Heart right ventricle (tissue), 16 donors: Measurements from ENCODE around the gene TAF4. TPM values are rescaled to one million over a fixed set of nuclear protein-coding genes. Genes with fewer than 3 reads are reported as not detected.

Experiments
- ATAC-seq, 8 donors: fragments of 200-7000 bp; cut with Tn5 transposase; one replicate each; pipeline ENCODE4 v1.9.1; 2020; ENCODE audit warnings: mild to moderate bottlenecking in 8 of 8, moderate library complexity in 8 of 8, moderate number of reproducible peaks in 1 of 8
- DNase-seq, 2 donors: peaks; one replicate each; pipeline ENCODE4 v3.0.0-alpha.2; 2020
- H3K27ac ChIP-seq, 10 donors: fragments of 200-600 bp; sonication (generic) in 2 of 10; one replicate each; pipeline versions ENCODE4 v1.5.0 to v1.8.0; 2020 to 2022; ENCODE audit warnings: mild to moderate bottlenecking in 3 of 10
- H3K27me3 ChIP-seq, 7 donors: fragments of 200-600 bp; one replicate each; pipeline ENCODE4 v1.8.0; 2021 to 2022; ENCODE audit warnings: mild to moderate bottlenecking in 2 of 7
- H3K36me3 ChIP-seq, 9 donors: fragments of 200-600 bp; sonication (generic) in 1 of 9; one replicate each; pipeline versions ENCODE4 v1.5.0 to v1.8.0; 2020 to 2022; ENCODE audit warnings: mild to moderate bottlenecking in 2 of 9
- H3K4me1 ChIP-seq, 9 donors: fragments of 200-600 bp; sonication (generic) in 1 of 9; one replicate each; pipeline versions ENCODE4 v1.5.0 to v1.8.0; 2020 to 2022; ENCODE audit warnings: mild to moderate bottlenecking in 4 of 9
- H3K4me3 ChIP-seq, 10 donors: fragments of 200-600 bp; sonication (generic) in 2 of 10; one replicate each; pipeline versions ENCODE4 v1.5.0 to v1.8.0; 2020 to 2022; ENCODE audit warnings: mild to moderate bottlenecking in 7 of 10, moderate library complexity in 2 of 10
- H3K9me3 ChIP-seq, 11 donors: fragments of 200-600 bp in 10 of 11; sonication (generic) in 2 of 11; one replicate each; pipeline versions ENCODE4 v1.5.0 to v1.8.0; 2013 to 2022; ENCODE audit warnings: mild to moderate bottlenecking in 2 of 11, control low read depth in 1 of 11, moderate library complexity in 1 of 11
- CTCF ChIP-seq, 9 donors: fragments of 200-600 bp; sonication (generic) in 2 of 9; IDR thresholded peaks; one replicate each; pipeline versions ENCODE4 v1.5.0 to v1.8.0; 2021 to 2022; ENCODE audit warnings: antibody characterized with exemption in 9 of 9, mild to moderate bottlenecking in 5 of 9, moderate library complexity in 1 of 9
- WGBS, 2 donors: extraction: QIAGEN DNeasy Blood & Tissue Kit; methylation state at CpG; one replicate each; pipeline ENCODE4 v1.1.7; 2013; ENCODE audit warnings: inconsistent platforms in 1 of 2; 5-methylcytosine and 5-hydroxymethylcytosine counted together
- intact Hi-C, 10 donors: fragments of 100-400 bp; cut with DNase I; formaldehyde crosslinking; loops; one replicate each; pipeline versions ENCODE4 v1.11.1 to v1.14.2; 2022
- polyA plus RNA-seq, 2 donors: library from polyadenylated mRNA; stranded (reverse); fragments of 200-250 nt; gene quantifications; one replicate each; pipeline ENCODE4 v1.2.3, GENCODE V29; 2013
- total RNA-seq, 10 donors: library from RNA; stranded (reverse); fragmentation: NEBNext Ultra II Directional in 3 of 10; extraction: Animal tissue kit (Norgen Biotek cat#: 25700) in 3 of 10; gene quantifications; one replicate each; pipeline versions ENCODE4 v1.2.1 to v1.2.4, GENCODE V29; 2021 to 2023
- donor health status: Arrhythmogenic right ventricular cardiomyopathy.
- donor health status: ischemic (EF 13 %, LVEDD 7.1; RV severe dilation, severe dysfunction).
- donor health status: healthy with polysubstance abuse.
- donor health status: DM: no; HTN: yes; CAD: no.
- donor health status: DM: no; HTN: no; CAD: no.
- donor health status: ischemic (EF 25% LVEDD 6.9; RV normal size, moderate dysfunction).
- donor health status: ischemic (EF 25% LVEDD 5.7; RV mildly dilated, moderate dysfunction).
- donor health status: healthy.
- donor health status: DM: yes; HTN: yes; CAD: no.
- donor health status: Ischemic cardiomyopathy.
- donor health status: ischemic (EF 35%, LVEDD 5.7; RV mildly dilated, moderate dysfunction).
- donor health status: nonischemic (EF 11% LVEDD 7.7; RV severe dilation, severe dysfunction).
- donor health status: DM: yes; HTN: yes; CAD: no.
- donor health status: PGD.
- donor health status: ischemic (EF 29% LVEDD 5.4; RV normal size, mild dysfunction).
- donor health status: nonischemic (EF 23%, LVEDD 6.1; RV moderate dilation, normal function).

TAF4 gene
- total and polyA plus RNA-seq, 12 donors, result 3.7 to 14.8 (median 11.0) TPM

- 79 to 81% methylated on average over 22 of the region's 22 CpGs for WGBS, 2 donors
- Histone ChIP-seq H3K27me3 (no peaks in the 10 kb centered on the region), H3K36me3 (peaks cover 0 to 49% (median 0%) of the 10 kb centered on the region in 9 donors), H3K27ac (no peak overlapping the region), H3K4me3 (no peak overlapping the region), H3K4me1 (peaks cover 0 to 12% (median 0%) of the 10 kb centered on the region in 9 donors), H3K9me3 (peaks cover 0 to 3% (median 0%) of the 10 kb centered on the region in 11 donors)
- intact Hi-C loops, result no loop called here
- peak; percentile 46 to 82 (median 72) for ATAC-seq
- DNase-seq, result peak; percentile 28 to 40
- TF ChIP-seq CTCF (IDR thresholded peaks at IDR 0.05), result peak; percentile 28 to 60 (median 50)
Measured at GRCh38 chr20:61980647-61981583, 84.8 kb downstream of the TAF4 start.

GRCh38 chr20:61979701-61980635, 85.7 kb downstream of the TAF4 start:
- peaks cover 0 to 56% (median 0%) of the 10 kb centered on the region in 9 donors for H3K36me3 ChIP-seq
- ATAC-seq, result peak in 1 of 8 donors; percentile 46

GRCh38 chr20:61979090-61979489, 86.6 kb downstream of the TAF4 start:
- 97% methylated on average over 9 to 12 of the region's 12 CpGs for WGBS, 2 donors
- H3K27me3 ChIP-seq, result no peaks in the 10 kb centered on the region
- no peak for TF ChIP-seq CTCF (IDR thresholded peaks at IDR 0.05)
- H3K4me1 ChIP-seq, result peaks cover 0 to 8% (median 0%) of the 10 kb centered on the region in 9 donors
- intact Hi-C loops, result no loop called here
- peaks cover 0 to 60% (median 5%) of the 10 kb centered on the region in 9 donors for H3K36me3 ChIP-seq
- H3K4me3 ChIP-seq, result no peak overlapping the region
- no peak for DNase-seq
- ATAC-seq, result no peak
- no peaks in the 10 kb centered on the region for H3K9me3 ChIP-seq
- H3K27ac ChIP-seq, result no peak overlapping the region

More at GRCh38 chr20:61979701-61980635, 85.7 kb downstream of the TAF4 start:
- WGBS, 2 donors, result 96 to 98% methylated on average over 65 of the region's 65 CpGs
- H3K4me1 ChIP-seq, result peaks cover 0 to 8% (median 0%) of the 10 kb centered on the region in 9 donors
- no peak overlapping the region for H3K27ac ChIP-seq
- no peak overlapping the region for H3K4me3 ChIP-seq
- no peak for DNase-seq
- intact Hi-C loops, result no loop called here
- no peaks in the 10 kb centered on the region for H3K27me3 ChIP-seq
- TF ChIP-seq CTCF (IDR thresholded peaks at IDR 0.05), result no peak
- no peaks in the 10 kb centered on the region for H3K9me3 ChIP-seq

- Histone ChIP-seq H3K36me3 (peaks cover 0 to 60% (median 10%) of the 10 kb centered on the region in 9 donors), H3K27ac (no peak overlapping the region), H3K9me3 (no peaks in the 10 kb centered on the region), H3K27me3 (no peaks in the 10 kb centered on the region), H3K4me3 (no peak overlapping the region), H3K4me1 (peaks cover 0 to 8% (median 0%) of the 10 kb centered on the region in 9 donors)
- DNase-seq (no peak), ATAC-seq (no peak)
- 96 to 99% methylated on average over 20 of the region's 20 CpGs for WGBS, 2 donors
- intact Hi-C loops, result no loop called here
- no peak for TF ChIP-seq CTCF (IDR thresholded peaks at IDR 0.05)
Measured at GRCh38 chr20:61978491-61978890, 87.2 kb downstream of the TAF4 start.
